PC-3 (cell line): Measurements from ENCODE around the gene KAT6B.

Experiments used
- EZH2 ChIP-seq: fragments of 300-600 bp; sonication (generic); IDR thresholded peaks from one replicate; pipeline ENCODE4 v1.6.1; 2017; ENCODE audit warnings: antibody characterized with exemption, mild to moderate bottlenecking, low read length; ENCODE audit not compliant: unreplicated experiment
- EZH2phosphoT487 ChIP-seq: fragments of 300-600 bp; sonication (generic); IDR thresholded peaks from 2 replicates; pipeline ENCODE4 v1.6.1; 2018; ENCODE audit warnings: mild to moderate bottlenecking, antibody characterized with exemption, low read length, borderline replicate concordance
- TF ChIP-seq, protein P1 (sequence below): fragments of 300-600 bp; sonication (generic); conservative IDR thresholded peaks from 2 replicates; pipeline ENCODE4 v1.5.1; 2017; ENCODE audit warnings: antibody characterized with exemption, low read depth, mild to moderate bottlenecking, low read length

DNA sequence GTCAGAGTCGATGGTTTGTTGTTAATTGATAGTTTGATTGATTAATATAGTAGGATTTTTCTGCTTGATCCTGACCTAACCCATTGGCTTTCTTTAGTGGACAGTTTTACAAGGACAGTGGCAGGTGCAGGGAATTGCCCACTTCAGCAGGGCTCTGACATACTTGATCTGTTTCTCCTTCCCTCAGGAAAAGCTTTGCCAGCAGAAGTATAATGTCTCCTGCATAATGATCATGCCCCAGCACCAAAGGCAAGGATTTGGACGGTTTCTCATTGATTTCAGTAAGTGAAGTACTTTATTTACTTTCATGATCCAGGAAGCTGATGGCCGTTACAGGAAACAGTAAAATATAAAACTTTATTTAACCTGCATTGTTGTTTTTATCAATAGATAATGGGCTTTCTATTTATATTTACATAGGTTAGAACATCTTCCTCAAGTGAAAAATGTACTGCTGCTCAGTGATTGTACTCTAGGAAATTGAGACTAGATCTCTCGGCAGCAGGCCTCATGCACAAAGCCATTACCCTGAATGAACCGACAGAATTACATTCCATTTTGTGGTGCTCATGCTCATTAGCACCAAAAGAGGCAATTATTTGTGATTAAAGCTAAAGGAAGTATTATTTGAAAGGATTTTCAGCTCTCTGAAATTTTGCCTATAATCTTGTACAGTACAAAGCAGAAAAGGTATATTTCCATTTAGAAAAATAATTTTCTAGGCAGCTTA, 162.6 kb downstream of the KAT6B start:
- TF ChIP-seq, protein P1, sequence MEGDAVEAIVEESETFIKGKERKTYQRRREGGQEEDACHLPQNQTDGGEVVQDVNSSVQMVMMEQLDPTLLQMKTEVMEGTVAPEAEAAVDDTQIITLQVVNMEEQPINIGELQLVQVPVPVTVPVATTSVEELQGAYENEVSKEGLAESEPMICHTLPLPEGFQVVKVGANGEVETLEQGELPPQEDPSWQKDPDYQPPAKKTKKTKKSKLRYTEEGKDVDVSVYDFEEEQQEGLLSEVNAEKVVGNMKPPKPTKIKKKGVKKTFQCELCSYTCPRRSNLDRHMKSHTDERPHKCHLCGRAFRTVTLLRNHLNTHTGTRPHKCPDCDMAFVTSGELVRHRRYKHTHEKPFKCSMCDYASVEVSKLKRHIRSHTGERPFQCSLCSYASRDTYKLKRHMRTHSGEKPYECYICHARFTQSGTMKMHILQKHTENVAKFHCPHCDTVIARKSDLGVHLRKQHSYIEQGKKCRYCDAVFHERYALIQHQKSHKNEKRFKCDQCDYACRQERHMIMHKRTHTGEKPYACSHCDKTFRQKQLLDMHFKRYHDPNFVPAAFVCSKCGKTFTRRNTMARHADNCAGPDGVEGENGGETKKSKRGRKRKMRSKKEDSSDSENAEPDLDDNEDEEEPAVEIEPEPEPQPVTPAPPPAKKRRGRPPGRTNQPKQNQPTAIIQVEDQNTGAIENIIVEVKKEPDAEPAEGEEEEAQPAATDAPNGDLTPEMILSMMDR = no peak
- TF ChIP-seq EZH2phosphoT487 (no peak), EZH2 (no peak)
